MM.1S (cell line): ENCODE data around the gene MARCKSL1.

Experiments
- DNase-seq: peaks from one replicate; pipeline ENCODE4 v3.0.0-alpha.2; 2015
- H2AFZ ChIP-seq: fragments of 300-600 bp; sonication (generic); 2 replicates; pipeline ENCODE4 v1.6.0; 2016; ENCODE audit warnings: antibody characterized with exemption, low read length
- H3F3A ChIP-seq: fragments of 300-600 bp; sonication (generic); 2 replicates; pipeline ENCODE4 v1.6.1; 2016; ENCODE audit warnings: mild to moderate bottlenecking, antibody characterized with exemption, low read length, moderate library complexity, mixed read lengths; ENCODE audit not compliant: insufficient read depth
- H3K27ac ChIP-seq: fragments of 300-600 bp; sonication (generic); 2 replicates; pipeline ENCODE4 v1.5.1; 2016; ENCODE audit warnings: mild to moderate bottlenecking, low read length
- H3K27me3 ChIP-seq: fragments of 300-600 bp; sonication (generic); replicated peaks from 2 replicates; pipeline ENCODE4 v1.6.0; 2016; ENCODE audit warnings: low read length; ENCODE audit not compliant: insufficient read depth
- H3K36me3 ChIP-seq: fragments of 300-600 bp; sonication (generic); replicated peaks from 2 replicates; pipeline ENCODE4 v1.6.1; 2016; ENCODE audit warnings: mild to moderate bottlenecking, low read length, mixed read lengths; ENCODE audit not compliant: insufficient read depth
- H3K4me1 ChIP-seq: fragments of 300-600 bp; sonication (generic); 2 replicates; pipeline ENCODE4 v1.6.1; 2016; ENCODE audit warnings: low read length, mixed read lengths
- H3K4me2 ChIP-seq: fragments of 300-600 bp; sonication (generic); 2 replicates; pipeline ENCODE4 v1.6.0; 2016; ENCODE audit warnings: low read depth, low read length
- H3K4me3 ChIP-seq: fragments of 300-600 bp; sonication (generic); 2 replicates; pipeline ENCODE4 v1.5.1; 2016; ENCODE audit warnings: low read length, mixed read lengths
- H3K79me2 ChIP-seq: fragments of 300-600 bp; sonication (generic); 2 replicates; pipeline ENCODE4 v1.6.1; 2016; ENCODE audit warnings: mixed run types, low read length, mixed read lengths
- H3K9ac ChIP-seq: fragments of 300-600 bp; sonication (generic); 2 replicates; pipeline ENCODE4 v1.6.1; 2016; ENCODE audit warnings: low read length, mixed read lengths
- H3K9me2 ChIP-seq: fragments of 300-600 bp; sonication (generic); replicated peaks from 2 replicates; pipeline ENCODE4 v1.6.1; 2016; ENCODE audit warnings: mild to moderate bottlenecking, low read length, mixed read lengths; ENCODE audit not compliant: insufficient read depth
- H3K9me3 ChIP-seq: fragments of 300-600 bp; sonication (generic); replicated peaks from 2 replicates; pipeline ENCODE4 v1.6.1; 2016; ENCODE audit warnings: mild to moderate bottlenecking, low read length, mixed read lengths; ENCODE audit not compliant: insufficient read depth
- H4K20me1 ChIP-seq: fragments of 300-600 bp; sonication (generic); 2 replicates; pipeline ENCODE4 v1.6.1; 2016; ENCODE audit warnings: mild to moderate bottlenecking, low read length, moderate library complexity, mixed read lengths; ENCODE audit not compliant: insufficient read depth
- CTCF ChIP-seq: fragments of 300-600 bp; sonication (generic); IDR thresholded peaks from 2 replicates; pipeline ENCODE4 v1.5.1; 2016; ENCODE audit warnings: antibody characterized with exemption, low read length, mixed read lengths
- EZH2 ChIP-seq: fragments of 300-600 bp; sonication (generic); optimal IDR thresholded peaks from 2 replicates; pipeline ENCODE3; 2017; ENCODE audit warnings: low read depth, mild to moderate bottlenecking, antibody characterized with exemption, low read length, mixed read lengths
- EZH2phosphoT487 ChIP-seq: fragments of 300-600 bp; sonication (generic); IDR thresholded peaks from 2 replicates; pipeline ENCODE4 v1.6.1; 2018; ENCODE audit warnings: antibody characterized with exemption, low read length

The MARCKSL1 gene

GRCh38 chr1:32333251-32333963 lies 2.6 kb downstream of the MARCKSL1 start:
- Histone ChIP-seq H3K36me3 (no peaks in the 10 kb centered on the region), H3F3A (peaks cover 47% of the 10 kb centered on the region), H3K4me2 (peak overlapping the region; percentile 79), H3K27ac (peak overlapping the region; percentile 60; the same call in 1 of the 2 replicates), H4K20me1 (no peaks in the 10 kb centered on the region), H2AFZ (no peak overlapping the region), H3K79me2 (peaks cover 9% of the 10 kb centered on the region), H3K27me3 (no peaks in the 10 kb centered on the region), H3K4me1 (peaks cover 58% of the 10 kb centered on the region), H3K9me3 (no peaks in the 10 kb centered on the region), H3K4me3 (no peak overlapping the region), H3K9ac (no peak overlapping the region), H3K9me2 (no peaks in the 10 kb centered on the region)
- TF ChIP-seq CTCF (peak; percentile 21; the same call in 1 of the 2 replicates), EZH2phosphoT487 (no peak)
- peak; percentile 45 for DNase-seq

DNA sequence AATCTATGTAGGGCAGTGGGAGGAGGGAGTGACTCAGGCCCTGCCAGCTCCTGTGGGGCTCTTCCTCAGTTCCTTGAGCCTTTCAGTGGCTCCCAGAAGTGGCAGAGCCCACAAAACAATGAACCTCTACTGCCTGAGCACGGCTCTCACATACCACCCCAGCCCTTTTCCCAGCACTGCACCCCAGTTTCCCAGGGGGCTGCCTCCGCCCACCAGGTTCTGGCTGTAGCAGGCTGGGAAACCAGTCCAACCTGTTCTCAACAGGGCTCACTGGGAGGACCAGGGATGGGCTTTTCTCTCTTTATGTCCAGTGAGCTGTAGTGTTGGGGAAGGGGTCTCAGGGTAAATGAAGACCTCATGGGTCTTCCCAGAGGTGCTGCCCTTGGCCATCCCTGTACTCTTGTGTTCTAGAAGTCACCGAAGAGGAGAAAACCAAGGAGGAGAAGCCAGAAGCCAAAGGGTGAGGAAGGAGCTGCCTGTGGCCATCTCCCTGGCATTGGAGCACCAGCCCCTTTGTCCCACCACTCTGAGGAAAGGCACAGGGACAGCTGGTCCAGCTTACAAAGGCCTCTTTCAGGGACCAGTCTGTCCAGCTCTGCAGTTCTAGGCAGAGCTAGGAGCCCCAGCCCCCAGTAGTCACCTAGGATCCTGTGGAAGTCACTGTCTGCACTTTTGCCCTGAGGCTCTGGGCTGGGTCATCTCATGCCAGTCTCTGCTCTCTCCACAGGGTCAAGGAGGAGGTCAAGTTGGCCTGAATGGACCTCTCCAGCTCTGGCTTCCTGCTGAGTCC lies 3.5 kb downstream of the MARCKSL1 start:
- H3K4me1 ChIP-seq: peaks cover 49% of the 10 kb centered on the region
- TF ChIP-seq EZH2phosphoT487: no peak
- no peak for TF ChIP-seq EZH2
- no peak for TF ChIP-seq CTCF
- H3K9ac ChIP-seq: no peak overlapping the region
- peaks cover 9% of the 10 kb centered on the region for H3K79me2 ChIP-seq
- DNase-seq: no peak
- no peaks in the 10 kb centered on the region for H3K36me3 ChIP-seq
- H3K4me3 ChIP-seq: no peak overlapping the region
- H3K4me2 ChIP-seq: peak overlapping the region; percentile 39; the same call in 1 of the 2 replicates
- no peaks in the 10 kb centered on the region for H3K27me3 ChIP-seq
- peak overlapping the region; percentile 60; the same call in 1 of the 2 replicates for H3K27ac ChIP-seq
- H3F3A ChIP-seq: peaks cover 39% of the 10 kb centered on the region
- no peak overlapping the region for H2AFZ ChIP-seq
- H3K9me2 ChIP-seq: no peaks in the 10 kb centered on the region
- H3K9me3 ChIP-seq: no peaks in the 10 kb centered on the region
- H4K20me1 ChIP-seq: no peaks in the 10 kb centered on the region

GRCh38 chr1:32331549-32331948 lies 4.5 kb downstream of the MARCKSL1 start:
- Histone ChIP-seq H3K27ac (no peak overlapping the region), H3K36me3 (no peaks in the 10 kb centered on the region)

More at GRCh38 chr1:32331549-32331948, 4.5 kb downstream of the MARCKSL1 start:
- TF ChIP-seq EZH2 (no peak), CTCF (no peak), EZH2phosphoT487 (no peak)
- H3K4me2 ChIP-seq: no peak overlapping the region
- no peak overlapping the region for H3K4me3 ChIP-seq
- H3K9me3 ChIP-seq: no peaks in the 10 kb centered on the region
- peaks cover 32% of the 10 kb centered on the region for H3F3A ChIP-seq
- no peak for DNase-seq
- H2AFZ ChIP-seq: no peak overlapping the region
- H3K9ac ChIP-seq: no peak overlapping the region
- peaks cover 9% of the 10 kb centered on the region for H3K79me2 ChIP-seq
- H4K20me1 ChIP-seq: no peaks in the 10 kb centered on the region
- H3K4me1 ChIP-seq: peaks cover 40% of the 10 kb centered on the region
- H3K9me2 ChIP-seq: no peaks in the 10 kb centered on the region
- H3K27me3 ChIP-seq: no peaks in the 10 kb centered on the region
